ENCODE data around the gene PPP1R12C.

Gene PPP1R12C

DNA sequence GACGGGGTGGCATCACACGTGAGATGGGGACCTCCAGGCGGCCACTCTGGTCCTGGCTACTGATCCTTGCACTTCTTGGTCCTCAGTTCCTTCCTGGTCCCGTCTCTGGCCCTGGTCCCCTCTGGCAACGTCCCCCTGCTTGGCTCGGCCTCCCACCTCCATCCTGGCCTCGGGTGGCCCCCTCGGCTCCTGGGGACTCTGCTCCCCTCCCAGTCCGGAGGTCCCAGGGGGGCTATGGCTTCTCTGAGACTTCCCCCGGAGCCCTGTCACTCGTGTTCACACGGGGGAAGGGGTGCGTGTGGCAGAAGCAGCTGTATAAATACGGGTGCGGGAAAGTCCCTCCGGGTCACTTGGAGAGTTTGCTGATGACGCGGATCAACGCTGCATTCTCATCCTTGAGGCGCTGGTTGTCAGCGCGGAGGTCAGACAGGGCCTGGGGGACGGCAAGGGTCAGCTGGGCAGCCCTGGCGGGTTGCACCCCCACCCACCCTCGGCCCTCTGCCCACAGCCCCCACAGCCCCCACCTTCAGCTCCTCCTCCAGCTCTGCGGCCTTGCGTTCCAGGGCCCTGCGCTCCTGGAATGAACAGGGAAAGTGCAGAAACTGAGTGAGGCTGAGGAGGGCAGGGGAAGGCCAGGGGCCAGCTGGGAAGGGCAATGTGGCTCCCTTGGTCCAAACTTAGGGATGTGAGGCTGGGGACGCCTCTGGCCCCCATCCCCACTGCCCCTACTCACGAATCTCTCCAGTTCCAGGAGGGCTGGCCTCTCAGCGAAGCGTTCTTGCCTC, 26.1 kb downstream of the PPP1R12C start:
- no peak for DNase-seq (ENCODE audit: low read depth)

- no peak for DNase-seq (ENCODE audit: low read depth)
Measured at GRCh38 chr19:55090564-55090963, 26.9 kb downstream of the PPP1R12C start.

DNA sequence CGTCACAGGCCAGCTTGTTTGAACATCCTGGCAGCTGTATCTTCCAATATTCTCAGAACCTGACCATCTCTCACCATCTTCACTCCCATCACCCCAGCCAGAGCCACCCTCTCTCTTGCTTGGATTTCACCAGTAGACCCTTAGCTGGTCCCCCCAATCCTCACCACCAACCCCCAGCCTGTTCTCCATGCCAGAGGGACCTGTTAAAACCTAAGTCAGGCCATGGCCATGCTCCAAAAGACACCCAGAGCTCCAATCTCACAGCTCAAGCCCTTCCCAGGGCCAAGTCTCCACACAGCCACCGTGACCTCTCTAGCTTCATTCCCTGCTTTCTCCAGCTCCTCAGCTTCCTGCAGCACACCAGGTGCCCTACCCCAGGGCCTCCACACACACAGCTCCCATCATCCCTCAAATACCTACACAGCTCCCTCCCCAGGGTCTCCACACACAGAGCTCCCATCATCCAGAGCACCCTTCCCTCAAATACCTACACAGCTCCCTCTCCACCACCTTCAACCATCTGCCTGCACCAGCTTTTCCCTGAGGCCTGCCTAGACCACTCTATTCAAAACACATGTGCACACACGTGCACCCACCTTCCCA, 28.0 kb downstream of the PPP1R12C start:
- no peak for DNase-seq (ENCODE audit: low read depth)

DNA sequence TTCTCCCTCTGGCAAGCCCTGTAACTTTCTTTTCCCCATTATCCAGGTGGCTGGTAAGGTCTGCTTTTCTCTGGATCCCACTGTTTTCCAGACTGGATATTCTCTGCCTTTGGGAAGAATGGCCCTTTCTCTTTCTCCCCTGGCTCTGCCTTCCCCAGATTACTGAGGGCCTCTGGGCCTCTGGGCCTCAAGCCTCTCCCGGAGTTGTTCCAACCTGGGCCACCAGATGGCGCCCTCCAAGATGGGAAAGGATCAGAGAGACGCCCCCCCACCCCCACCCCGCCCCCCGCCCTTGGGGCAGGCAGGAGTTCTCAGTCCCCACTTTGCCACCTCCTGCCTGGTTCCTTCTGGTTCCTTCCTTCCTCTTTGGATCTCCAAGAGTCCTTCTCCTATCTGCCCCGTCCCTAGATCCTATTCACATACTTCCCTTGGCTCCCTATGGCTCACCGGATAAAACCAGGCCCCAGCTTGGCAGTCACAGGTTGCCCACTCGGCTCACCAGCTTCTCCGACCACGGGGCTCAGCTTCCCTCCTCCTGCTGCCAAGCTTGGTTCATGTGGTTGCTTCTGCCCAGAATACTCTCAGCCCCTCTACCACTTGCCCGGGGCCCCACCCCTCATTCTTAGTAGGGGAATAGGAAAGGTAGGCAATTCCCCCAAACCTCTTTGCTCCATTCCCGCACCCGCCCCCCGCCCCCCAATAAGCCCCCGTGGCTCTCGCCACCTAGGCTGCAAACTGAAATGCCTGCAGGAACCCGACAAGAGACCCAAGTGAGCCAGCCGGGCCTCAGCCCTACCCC, 28.7 kb downstream of the PPP1R12C start:
- peak; percentile 86 for DNase-seq (ENCODE audit: low read depth)

DNA sequence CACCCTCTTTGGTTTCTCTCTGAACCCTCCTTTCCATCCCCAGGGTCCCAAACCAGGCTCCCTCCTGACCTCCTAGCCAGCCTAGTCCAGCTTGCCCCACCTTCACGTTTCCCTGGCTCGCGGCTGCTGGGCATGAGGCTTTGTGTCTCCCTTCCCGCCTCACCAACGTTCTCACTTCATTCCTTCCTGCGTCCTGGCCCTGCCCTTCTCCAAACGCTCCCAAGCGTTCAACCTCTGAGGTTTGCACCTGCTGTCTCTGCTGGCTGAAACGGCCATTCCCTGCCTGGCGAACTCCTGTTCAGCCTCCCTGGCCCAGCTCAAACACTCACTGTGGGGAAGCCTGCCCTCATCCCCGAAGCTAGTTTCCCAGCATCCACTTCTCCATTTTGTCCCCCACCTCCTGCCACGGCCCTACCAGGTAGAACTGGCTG, 29.4 kb downstream of the PPP1R12C start:
- no peak for DNase-seq (ENCODE audit: low read depth)

GRCh38 chr19:55087542-55087901, 29.9 kb downstream of the PPP1R12C start:
- no peak for DNase-seq (ENCODE audit: low read depth)

- no peak for DNase-seq (ENCODE audit: low read depth)
Measured at GRCh38 chr19:55086730-55087541, 30.5 kb downstream of the PPP1R12C start.

- no peak for DNase-seq (ENCODE audit: low read depth)
Measured at GRCh38 chr19:55085923-55086715, 31.3 kb downstream of the PPP1R12C start.

DNA sequence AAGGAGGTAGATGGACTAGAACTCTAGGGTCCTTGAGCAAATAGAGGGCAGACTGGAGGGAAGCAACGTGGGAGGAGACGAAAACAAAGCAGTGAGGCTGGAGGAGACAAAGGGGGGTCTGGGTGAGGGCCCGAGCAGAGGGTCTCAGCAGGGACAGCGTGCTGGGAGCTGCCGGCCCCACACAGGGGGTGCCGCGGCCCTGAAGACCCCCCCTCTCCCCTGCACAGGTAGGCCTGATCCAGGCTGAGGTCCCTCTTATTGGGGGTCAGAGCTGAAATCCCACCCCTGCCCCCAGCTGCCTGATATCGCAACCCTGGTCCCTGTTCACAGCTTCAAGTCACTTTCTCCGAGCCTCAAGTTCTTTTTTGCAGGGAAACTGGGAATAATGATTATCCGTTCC, 33.0 kb downstream of the PPP1R12C start:
- DNase-seq (ENCODE audit: low read depth), result no peak

DNA sequence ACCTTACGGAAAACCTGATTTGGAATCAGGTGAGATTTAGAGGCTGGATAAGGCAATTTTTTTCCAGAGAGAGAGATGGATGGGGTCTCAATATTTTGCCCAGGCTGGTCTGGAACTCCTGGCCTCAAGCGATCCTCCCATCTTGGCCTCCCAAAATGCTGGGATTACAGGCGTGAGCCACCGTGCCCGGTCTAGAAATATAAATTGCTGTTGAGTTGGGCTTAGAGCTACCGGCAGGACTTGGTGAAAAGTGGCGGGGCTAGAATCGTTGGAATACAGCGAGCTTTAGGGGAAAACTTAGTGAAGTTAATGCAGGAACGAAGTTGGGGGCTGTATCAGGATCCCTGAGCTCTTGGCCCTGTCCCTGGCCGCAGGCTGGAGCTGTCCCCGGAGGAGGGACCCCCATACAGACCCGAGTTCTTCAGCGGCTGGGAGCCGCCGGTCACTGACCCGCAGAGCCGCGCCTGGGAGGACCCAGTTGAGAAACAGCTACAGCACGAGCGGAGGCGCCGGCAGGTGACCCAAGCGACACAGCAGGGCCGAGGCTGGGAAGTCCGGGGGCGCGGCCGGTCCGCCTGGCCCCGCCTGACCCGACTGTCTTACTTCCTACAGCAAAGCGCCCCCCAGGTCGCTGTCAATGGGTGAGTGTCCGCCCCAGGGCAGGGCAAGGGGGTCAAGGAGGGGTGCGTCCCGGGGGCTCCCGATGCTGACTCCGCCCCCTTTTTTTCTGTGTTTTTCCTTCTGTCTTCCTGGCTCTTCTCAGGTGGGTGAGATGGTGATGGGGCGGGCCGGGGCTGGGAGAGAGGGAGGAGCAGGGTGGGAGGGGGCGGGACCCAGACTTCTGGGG, 34.2 kb downstream of the PPP1R12C start:
- DNase-seq (ENCODE audit: low read depth), result no peak

GRCh38 chr19:55082020-55082851, 35.2 kb downstream of the PPP1R12C start:
- DNase-seq (ENCODE audit: low read depth), result no peak

DNA sequence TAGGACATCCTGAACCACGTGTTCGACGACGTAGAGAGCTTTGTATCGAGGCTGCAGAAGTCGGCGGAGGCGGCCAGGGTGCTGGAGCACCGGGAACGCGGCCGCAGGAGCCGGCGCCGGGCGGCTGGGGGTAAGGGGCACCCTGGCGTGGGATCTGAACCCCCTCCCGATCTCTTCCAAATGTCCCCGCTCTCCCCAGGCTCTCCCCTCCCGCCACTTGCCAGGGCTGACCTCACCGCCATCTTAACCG, 35.7 kb downstream of the PPP1R12C start:
- DNase-seq (ENCODE audit: low read depth), result no peak

DNA sequence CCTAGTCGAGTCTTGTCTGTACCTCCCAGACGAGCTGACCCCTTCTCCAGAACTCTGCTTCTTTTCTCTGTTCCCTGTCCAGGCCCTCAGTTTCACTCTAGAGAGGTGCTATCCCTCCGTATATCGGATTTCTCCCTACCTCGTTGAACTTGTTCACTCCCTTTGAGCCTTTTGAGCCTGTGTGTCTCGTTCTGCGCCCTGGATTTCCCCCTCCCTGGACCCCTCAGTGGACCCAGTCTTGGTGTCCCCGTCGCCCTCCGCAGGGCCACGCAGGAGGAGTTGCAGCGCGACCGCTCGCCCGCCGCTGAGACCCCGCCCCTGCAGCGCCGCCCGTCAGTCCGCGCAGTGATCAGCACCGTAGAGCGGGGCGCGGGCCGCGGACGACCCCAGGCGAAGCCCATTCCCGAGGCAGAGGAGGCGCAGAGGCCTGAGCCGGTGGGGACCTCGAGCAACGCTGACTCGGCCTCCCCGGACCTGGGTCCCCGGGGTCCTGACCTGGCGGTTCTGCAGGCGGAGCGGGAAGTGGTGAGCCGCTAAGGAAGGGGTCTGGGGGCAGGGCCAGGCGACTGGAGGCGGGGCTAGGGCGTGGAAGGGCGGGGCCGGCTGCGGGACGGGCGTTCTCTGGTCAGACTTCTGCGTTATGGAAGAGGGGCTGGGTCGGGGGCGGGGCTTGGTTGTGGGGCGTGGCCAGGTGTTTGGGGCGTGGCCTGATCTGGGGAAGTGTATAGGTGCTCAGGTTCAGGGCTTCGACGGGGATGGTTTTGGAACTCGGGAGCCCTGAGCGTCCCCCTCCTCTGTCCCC, 36.3 kb downstream of the PPP1R12C start:
- DNase-seq (ENCODE audit: low read depth), result peak; percentile 75

DNA sequence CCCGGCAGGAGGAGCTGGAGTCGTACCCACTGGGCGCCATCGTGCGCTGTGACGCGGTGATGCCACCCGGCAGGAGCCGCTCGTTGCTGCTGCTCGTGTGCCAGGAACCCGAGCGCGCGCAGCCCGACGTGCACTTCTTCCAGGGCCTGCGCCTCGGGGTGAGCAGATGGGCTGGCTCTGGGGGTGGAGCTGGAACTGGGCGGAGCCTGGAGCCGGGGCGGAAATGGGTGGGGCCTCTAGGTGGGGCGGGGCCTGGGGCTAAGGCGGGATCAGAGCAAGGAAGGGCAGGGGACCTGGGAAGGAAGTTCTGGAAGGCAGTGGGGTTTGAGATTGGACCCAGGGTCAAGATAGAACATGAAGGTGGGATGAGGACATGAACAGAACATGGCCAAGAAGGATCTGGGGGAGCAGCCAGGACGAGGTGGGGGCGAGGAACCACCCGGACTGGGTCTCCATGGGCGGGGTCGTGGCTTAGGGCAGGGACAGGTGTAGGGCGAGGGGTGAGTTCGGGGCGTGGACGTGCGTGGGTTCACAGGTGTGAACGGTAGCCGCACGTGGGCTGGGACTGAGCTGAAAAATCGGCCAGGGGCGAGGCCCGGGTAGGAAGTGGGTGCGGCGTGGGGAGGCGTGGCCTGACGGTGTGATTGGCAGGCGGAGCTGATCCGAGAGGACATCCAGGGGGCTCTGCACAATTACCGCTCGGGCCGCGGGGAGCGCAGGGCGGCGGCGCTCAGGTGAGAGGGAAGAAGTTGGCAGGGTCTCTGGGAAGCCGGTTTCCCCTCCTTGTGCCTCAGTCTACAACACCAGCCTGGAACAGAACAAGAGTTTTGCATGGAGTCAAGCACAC, 37.1 kb downstream of the PPP1R12C start:
- DNase-seq (ENCODE audit: low read depth), result no peak

DNA sequence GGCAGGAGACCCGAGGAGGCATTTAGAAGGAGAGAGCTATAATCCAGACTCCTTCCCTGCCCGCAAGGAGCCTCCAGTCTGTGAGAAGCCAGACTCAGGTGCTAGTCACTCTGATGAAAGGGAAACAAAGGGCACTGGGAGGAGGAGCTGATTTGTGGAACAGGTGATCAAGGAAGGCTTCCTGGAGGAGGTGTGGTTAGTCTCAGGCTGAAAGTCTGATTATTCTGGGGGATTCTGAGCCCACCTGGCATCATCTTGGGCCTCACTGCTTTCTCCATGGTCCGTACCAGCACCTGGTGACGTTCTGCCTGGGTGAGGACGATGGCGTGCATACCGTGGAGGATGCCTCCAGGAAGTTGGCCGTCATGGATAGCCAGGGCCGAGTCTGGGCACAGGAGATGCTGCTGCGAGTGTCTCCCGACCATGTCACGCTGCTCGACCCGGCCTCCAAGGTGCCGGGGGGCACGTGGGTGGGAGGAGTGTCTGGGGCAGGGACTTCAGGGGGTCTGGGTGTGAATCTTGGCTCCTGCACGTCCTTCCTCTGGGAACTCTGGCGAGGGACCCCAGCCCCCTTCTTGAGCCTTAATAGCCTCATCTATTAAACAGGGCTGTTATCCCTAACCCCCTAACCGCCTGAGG, 37.9 kb downstream of the PPP1R12C start:
- DNase-seq (ENCODE audit: low read depth), result no peak

- no peak for DNase-seq (ENCODE audit: low read depth)
Measured at GRCh38 chr19:55078996-55079395, 38.4 kb downstream of the PPP1R12C start.

- DNase-seq (ENCODE audit: low read depth), result no peak
Measured at GRCh38 chr19:55077106-55077505, 40.3 kb downstream of the PPP1R12C start.

DNA sequence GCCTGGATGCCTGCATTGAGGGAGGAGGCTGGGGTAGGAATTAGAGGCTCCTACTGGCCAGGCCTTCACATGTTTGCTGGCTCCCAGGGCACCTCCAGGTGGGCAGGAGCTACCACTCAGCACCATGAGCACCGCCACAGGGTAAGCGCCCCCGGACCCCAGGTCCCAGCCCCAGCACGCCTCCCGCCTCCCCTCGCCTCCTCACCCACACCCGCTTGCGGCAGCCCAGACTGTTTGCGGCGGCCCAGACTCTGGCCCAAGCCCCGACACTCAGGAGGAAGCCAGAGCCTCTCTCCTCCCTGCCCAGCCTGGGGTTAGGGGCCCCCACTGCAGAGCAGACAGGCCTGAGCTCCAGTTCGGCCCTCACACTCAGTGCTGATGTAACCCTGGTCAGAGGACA, 41.1 kb downstream of the PPP1R12C start:
- no peak for DNase-seq (ENCODE audit: low read depth)
